Mesendoderm (in vitro differentiated cells): Measurements from ENCODE around the gene AQP11.
"Not testable (repeated sequence)": the region's sequence is repeated elsewhere in the genome, so short reads cannot be mapped to it uniquely, and the experiment has no call there.

Experiments used
- DNase-seq: peaks from one replicate; pipeline ENCODE4 v3.0.0; 2013
- H2AK5ac ChIP-seq: 2 replicates; pipeline ENCODE4 v1.6.1; 2013; ENCODE audit warnings: low read length, inconsistent platforms
- H2BK120ac ChIP-seq: 2 replicates; pipeline ENCODE4 v1.6.1; 2013; ENCODE audit warnings: low read depth, mild to moderate bottlenecking, low read length, moderate library complexity, mixed read lengths
- H2BK15ac ChIP-seq: replicated peaks from 2 replicates; pipeline ENCODE4 v1.6.1; 2013; ENCODE audit warnings: low read depth, mild to moderate bottlenecking, moderate library complexity
- H2BK5ac ChIP-seq: 2 replicates; pipeline ENCODE4 v1.6.1; 2013; ENCODE audit warnings: low read length, inconsistent platforms
- H3K18ac ChIP-seq: 2 replicates; pipeline ENCODE4 v1.6.1; 2013; ENCODE audit warnings: mild to moderate bottlenecking, low read length, mixed read lengths
- H3K23ac ChIP-seq: one replicate; pipeline ENCODE4 v1.6.1; 2013; ENCODE audit warnings: low read length
- H3K27ac ChIP-seq: 2 replicates; pipeline ENCODE4 v1.5.1; 2013; ENCODE audit warnings: low read depth, mild to moderate bottlenecking, inconsistent platforms, low read length, moderate library complexity
- H3K27me3 ChIP-seq: 2 replicates; pipeline ENCODE4 v1.6.1; 2013; ENCODE audit warnings: low read length, control low read depth, mild to moderate bottlenecking, inconsistent platforms; ENCODE audit not compliant: insufficient read depth, poor library complexity
- H3K36me3 ChIP-seq: 2 replicates; pipeline ENCODE4 v1.6.1; 2013; ENCODE audit warnings: low read length, inconsistent platforms; ENCODE audit not compliant: control insufficient read depth, insufficient read depth
- H3K4ac ChIP-seq: one replicate; pipeline ENCODE4 v1.6.1; 2013; ENCODE audit warnings: low read depth, mild to moderate bottlenecking, low read length, moderate library complexity
- H3K4me1 ChIP-seq: 2 replicates; pipeline ENCODE4 v1.6.1; 2013; ENCODE audit warnings: low read depth, low read length, inconsistent platforms; ENCODE audit not compliant: control insufficient read depth
- H3K4me2 ChIP-seq: 2 replicates; pipeline ENCODE4 v1.6.1; 2013; ENCODE audit warnings: low read length
- H3K4me3 ChIP-seq: 2 replicates; pipeline ENCODE4 v1.5.1; 2013; ENCODE audit warnings: mild to moderate bottlenecking, low read length
- H3K56ac ChIP-seq: one replicate; pipeline ENCODE4 v1.6.1; 2013; ENCODE audit warnings: low read length
- H3K79me1 ChIP-seq: 2 replicates; pipeline ENCODE4 v1.6.1; 2013; ENCODE audit warnings: low read length, inconsistent platforms
- H3K79me2 ChIP-seq: 2 replicates; pipeline ENCODE4 v1.6.1; 2013; ENCODE audit warnings: mild to moderate bottlenecking, low read length; ENCODE audit not compliant: control insufficient read depth, insufficient read depth
- H3K9ac ChIP-seq: 2 replicates; pipeline ENCODE4 v1.6.1; 2013; ENCODE audit warnings: low read length, inconsistent platforms
- H4K5ac ChIP-seq: one replicate; pipeline ENCODE4 v1.6.1; 2013; ENCODE audit warnings: low read length
- H4K8ac ChIP-seq: one replicate; pipeline ENCODE4 v1.6.1; 2013; ENCODE audit warnings: low read depth, mild to moderate bottlenecking, control low read depth, low read length, moderate library complexity
- WGBS: extraction: QIAGEN DNeasy Blood & Tissue Kit; methylation state at CpG from one replicate; pipeline ENCODE4 v1.1.7; 2013; ENCODE audit warnings: low lambda C conversion rate, missing lambda C conversion rate; ENCODE audit not compliant: insufficient coverage; ENCODE audit errors: extremely low coverage; 5-methylcytosine and 5-hydroxymethylcytosine counted together

The AQP11 gene

GRCh38 chr11:77551426-77551825, 38.3 kb upstream of the AQP11 start:
- H4K8ac ChIP-seq, H2BK15ac ChIP-seq, H3K4me3 ChIP-seq, H3K79me1 ChIP-seq, H3K4me1 ChIP-seq, DNase-seq, H3K79me2 ChIP-seq, H3K27me3 ChIP-seq, H3K56ac ChIP-seq, H3K4me2 ChIP-seq, H3K4ac ChIP-seq, H2BK120ac ChIP-seq, H3K18ac ChIP-seq, H3K9ac ChIP-seq, H3K23ac ChIP-seq, H2AK5ac ChIP-seq, H4K5ac ChIP-seq, H3K27ac ChIP-seq, H2BK5ac ChIP-seq, H3K36me3 ChIP-seq: not testable (repeated sequence)
- WGBS = no CpG with 5 or more reads among the region's 8 CpGs

DNA sequence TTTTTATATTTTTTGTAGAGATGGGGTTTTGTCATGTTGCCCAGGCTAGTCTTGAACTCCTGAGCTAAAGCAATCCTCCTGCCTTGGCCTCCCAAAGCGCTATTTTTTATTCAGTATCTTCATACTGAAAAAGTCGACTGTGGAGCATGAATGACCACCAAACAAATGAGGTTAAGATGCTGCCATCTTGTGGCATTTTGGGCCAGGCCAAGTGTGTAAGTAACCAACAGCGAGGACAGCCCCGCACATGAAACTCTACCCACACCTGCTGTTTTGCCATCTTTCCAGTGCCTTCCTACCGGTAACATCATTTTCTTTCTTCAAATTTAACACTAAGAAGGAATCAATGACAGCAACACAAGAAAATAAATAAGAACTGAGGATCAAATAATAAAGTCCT, 32.2 kb upstream of the AQP11 start:
- WGBS = no CpG with 5 or more reads among the region's 5 CpGs
- H3K4ac ChIP-seq = no peak overlapping the region
- no peak overlapping the region for H2BK5ac ChIP-seq

DNA sequence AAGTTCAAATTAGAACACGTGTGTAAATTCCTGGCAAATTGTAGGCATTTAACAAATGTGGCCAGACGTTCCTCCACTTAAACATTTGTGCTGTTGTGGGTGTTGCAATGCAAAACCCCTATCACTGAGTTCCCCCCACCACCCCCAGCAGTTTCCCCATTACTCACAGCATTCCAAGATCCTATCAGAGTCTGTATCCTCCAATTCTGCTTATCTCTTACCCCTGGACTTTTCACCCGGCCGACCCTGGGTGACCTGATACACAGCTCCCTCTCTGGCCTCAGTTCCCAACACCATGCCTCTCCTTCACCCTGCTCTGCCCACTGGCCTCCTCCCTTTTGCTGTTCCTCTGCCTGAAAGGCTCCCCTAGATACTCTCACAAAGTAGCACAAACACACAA, 31.4 kb upstream of the AQP11 start:
- no peak overlapping the region for H3K18ac ChIP-seq
- no CpG with 5 or more reads among the region's 4 CpGs for WGBS
- H3K4me1 ChIP-seq = no peaks in the 10 kb centered on the region
- no peaks in the 10 kb centered on the region for H3K79me1 ChIP-seq
- H3K36me3 ChIP-seq = no peaks in the 10 kb centered on the region
- H3K4me3 ChIP-seq = no peak overlapping the region
- no peaks in the 10 kb centered on the region for H3K27me3 ChIP-seq
- peak overlapping the region; percentile 49 for H3K56ac ChIP-seq
- H3K23ac ChIP-seq = no peak overlapping the region
- H3K79me2 ChIP-seq = no peaks in the 10 kb centered on the region
- H3K4me2 ChIP-seq = no peak overlapping the region
- no peak overlapping the region for H4K5ac ChIP-seq
- no peak overlapping the region for H2BK15ac ChIP-seq
- H3K4ac ChIP-seq = no peak overlapping the region
- no peak overlapping the region for H3K27ac ChIP-seq
- H2AK5ac ChIP-seq = no peak overlapping the region
- DNase-seq = peak; percentile 76
- H2BK120ac ChIP-seq = no peak overlapping the region
- no peak overlapping the region for H3K9ac ChIP-seq
- no peak overlapping the region for H2BK5ac ChIP-seq
- no peak overlapping the region for H4K8ac ChIP-seq

More for the DNA sequence above, 32.2 kb upstream of the AQP11 start:
- Histone ChIP-seq H3K56ac (no peak overlapping the region), H3K27me3 (no peaks in the 10 kb centered on the region), H3K4me1 (no peaks in the 10 kb centered on the region), H2BK120ac (no peak overlapping the region), H2AK5ac (no peak overlapping the region), H3K79me1 (no peaks in the 10 kb centered on the region), H3K18ac (no peak overlapping the region), H2BK15ac (no peak overlapping the region), H4K5ac (no peak overlapping the region), H3K9ac (no peak overlapping the region), H3K4me3 (no peak overlapping the region), H3K36me3 (no peaks in the 10 kb centered on the region), H3K4me2 (no peak overlapping the region), H3K27ac (no peak overlapping the region), H4K8ac (no peak overlapping the region), H3K23ac (no peak overlapping the region), H3K79me2 (no peaks in the 10 kb centered on the region)
- peak; percentile 74 for DNase-seq

DNA sequence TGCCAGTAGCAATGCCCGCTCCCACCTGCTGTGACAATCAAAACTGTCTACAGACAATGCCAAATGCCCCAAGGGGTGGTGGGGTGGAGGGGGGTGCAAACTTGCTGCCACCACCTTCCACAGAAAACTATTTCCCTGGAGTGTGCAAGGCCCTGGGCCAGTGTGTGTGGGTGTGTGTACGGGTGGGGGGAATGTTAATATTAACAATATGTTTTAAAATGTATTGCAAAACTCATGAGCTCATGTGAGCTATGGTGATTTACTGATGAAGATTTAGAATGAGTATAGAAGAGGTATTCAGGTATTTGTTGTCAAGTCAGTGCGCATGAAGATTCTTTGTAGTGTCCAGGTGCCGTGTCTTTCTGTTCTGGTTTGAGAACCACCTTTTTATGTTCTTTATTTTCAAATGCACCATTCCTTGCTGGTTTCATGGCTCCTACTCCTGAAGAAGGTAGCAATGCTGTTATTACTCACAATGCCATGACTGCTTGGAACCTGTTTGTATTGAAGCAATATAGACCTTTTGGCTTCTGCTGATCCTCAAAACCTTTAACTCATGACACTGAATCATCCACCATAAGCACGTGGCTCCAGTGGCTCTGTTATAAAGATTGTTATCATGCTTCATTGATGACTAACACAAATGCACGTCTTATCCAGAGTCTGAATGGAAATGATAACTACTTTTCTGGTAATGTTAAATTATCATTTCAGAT, 29.9 kb upstream of the AQP11 start:
- H3K4me3 ChIP-seq = no peak overlapping the region
- no peak overlapping the region for H3K56ac ChIP-seq
- no peaks in the 10 kb centered on the region for H3K27me3 ChIP-seq
- WGBS = no CpG with 5 or more reads among the region's 6 CpGs
- DNase-seq = no peak
- no peak overlapping the region for H4K8ac ChIP-seq
- no peak overlapping the region for H2BK5ac ChIP-seq
- H3K36me3 ChIP-seq = no peaks in the 10 kb centered on the region
- no peaks in the 10 kb centered on the region for H3K79me1 ChIP-seq
- H3K4me1 ChIP-seq = no peaks in the 10 kb centered on the region
- no peak overlapping the region for H3K27ac ChIP-seq
- H2BK120ac ChIP-seq = no peak overlapping the region
- H3K18ac ChIP-seq = no peak overlapping the region
- H3K4ac ChIP-seq = no peak overlapping the region
- H3K4me2 ChIP-seq = no peak overlapping the region
- no peak overlapping the region for H4K5ac ChIP-seq
- no peak overlapping the region for H3K23ac ChIP-seq
- H2BK15ac ChIP-seq = no peak overlapping the region
- H2AK5ac ChIP-seq = no peak overlapping the region
- H3K79me2 ChIP-seq = no peaks in the 10 kb centered on the region
- no peak overlapping the region for H3K9ac ChIP-seq

- Histone ChIP-seq H4K8ac (no peak overlapping the region), H3K27me3 (no peaks in the 10 kb centered on the region), H2BK120ac (no peak overlapping the region), H3K9ac (no peak overlapping the region), H3K36me3 (no peaks in the 10 kb centered on the region), H3K4me1 (no peaks in the 10 kb centered on the region), H3K23ac (no peak overlapping the region), H3K79me1 (no peaks in the 10 kb centered on the region), H3K4me3 (no peak overlapping the region), H2AK5ac (no peak overlapping the region), H3K4ac (no peak overlapping the region), H3K79me2 (no peaks in the 10 kb centered on the region), H3K4me2 (no peak overlapping the region), H2BK15ac (no peak overlapping the region), H3K56ac (peak overlapping the region; percentile 10), H3K27ac (no peak overlapping the region), H3K18ac (no peak overlapping the region), H2BK5ac (no peak overlapping the region), H4K5ac (no peak overlapping the region)
- DNase-seq = peak; percentile 47
- WGBS = no CpG with 5 or more reads among the region's 2 CpGs
These were observed 29.1 kb upstream of the AQP11 start for GRCh38 chr11:77560605-77561004.

DNA sequence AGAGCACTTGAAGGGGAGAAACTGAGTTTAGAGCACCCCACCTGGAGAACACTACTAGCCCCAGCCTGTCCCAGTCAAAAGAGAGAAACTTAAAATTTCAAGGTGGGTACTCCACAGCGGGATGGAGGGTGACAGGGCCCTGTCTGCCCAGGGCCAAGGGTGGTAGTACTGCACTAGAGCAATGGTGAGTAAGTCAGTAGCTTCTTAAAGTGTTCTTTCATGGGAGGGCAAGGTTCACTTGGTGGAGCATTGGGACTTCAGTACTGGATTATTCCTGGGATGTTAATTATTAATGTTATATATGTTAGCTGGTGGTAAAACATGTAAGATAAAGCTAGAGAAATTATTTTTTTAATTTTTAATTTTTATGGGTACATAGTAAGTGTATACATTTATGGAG, 28.5 kb upstream of the AQP11 start:
- H3K27ac ChIP-seq = no peak overlapping the region
- no peak overlapping the region for H3K4me2 ChIP-seq
- WGBS = no CpG with 5 or more reads among the region's 1 CpG
- peak overlapping the region; percentile 85 for H3K23ac ChIP-seq
- no peak overlapping the region for H4K8ac ChIP-seq
- H3K18ac ChIP-seq = no peak overlapping the region
- no peak overlapping the region for H3K9ac ChIP-seq
- no peaks in the 10 kb centered on the region for H3K36me3 ChIP-seq
- H2BK5ac ChIP-seq = no peak overlapping the region
- no peak overlapping the region for H2BK120ac ChIP-seq
- no peak overlapping the region for H3K56ac ChIP-seq
- H3K79me2 ChIP-seq = no peaks in the 10 kb centered on the region
- no peak overlapping the region for H2AK5ac ChIP-seq
- no peak overlapping the region for H3K4ac ChIP-seq
- H4K5ac ChIP-seq = no peak overlapping the region
- no peak overlapping the region for H3K4me3 ChIP-seq
- H2BK15ac ChIP-seq = no peak overlapping the region
- DNase-seq = no peak
- no peaks in the 10 kb centered on the region for H3K4me1 ChIP-seq
- no peaks in the 10 kb centered on the region for H3K79me1 ChIP-seq
- no peaks in the 10 kb centered on the region for H3K27me3 ChIP-seq
